Measurements from ENCODE around the gene ACTL7A.
"Not testable (repeated sequence)": the region's sequence is repeated elsewhere in the genome, so short reads cannot be mapped to it uniquely, and the experiment has no call there.

Gene ACTL7A

GRCh38 chr9:108837530-108837929, 24.5 kb upstream of the ACTL7A start:
- DNase-seq (ENCODE audit: low read depth): no peak
- H3K4me3 ChIP-seq (ENCODE audit: low read depth, low read length): no peak overlapping the region
- TF ChIP-seq, protein P1, sequence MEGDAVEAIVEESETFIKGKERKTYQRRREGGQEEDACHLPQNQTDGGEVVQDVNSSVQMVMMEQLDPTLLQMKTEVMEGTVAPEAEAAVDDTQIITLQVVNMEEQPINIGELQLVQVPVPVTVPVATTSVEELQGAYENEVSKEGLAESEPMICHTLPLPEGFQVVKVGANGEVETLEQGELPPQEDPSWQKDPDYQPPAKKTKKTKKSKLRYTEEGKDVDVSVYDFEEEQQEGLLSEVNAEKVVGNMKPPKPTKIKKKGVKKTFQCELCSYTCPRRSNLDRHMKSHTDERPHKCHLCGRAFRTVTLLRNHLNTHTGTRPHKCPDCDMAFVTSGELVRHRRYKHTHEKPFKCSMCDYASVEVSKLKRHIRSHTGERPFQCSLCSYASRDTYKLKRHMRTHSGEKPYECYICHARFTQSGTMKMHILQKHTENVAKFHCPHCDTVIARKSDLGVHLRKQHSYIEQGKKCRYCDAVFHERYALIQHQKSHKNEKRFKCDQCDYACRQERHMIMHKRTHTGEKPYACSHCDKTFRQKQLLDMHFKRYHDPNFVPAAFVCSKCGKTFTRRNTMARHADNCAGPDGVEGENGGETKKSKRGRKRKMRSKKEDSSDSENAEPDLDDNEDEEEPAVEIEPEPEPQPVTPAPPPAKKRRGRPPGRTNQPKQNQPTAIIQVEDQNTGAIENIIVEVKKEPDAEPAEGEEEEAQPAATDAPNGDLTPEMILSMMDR (IDR thresholded peaks at IDR 0.05; ENCODE audit: low read depth, low read length, missing control alignments): no peak

DNA sequence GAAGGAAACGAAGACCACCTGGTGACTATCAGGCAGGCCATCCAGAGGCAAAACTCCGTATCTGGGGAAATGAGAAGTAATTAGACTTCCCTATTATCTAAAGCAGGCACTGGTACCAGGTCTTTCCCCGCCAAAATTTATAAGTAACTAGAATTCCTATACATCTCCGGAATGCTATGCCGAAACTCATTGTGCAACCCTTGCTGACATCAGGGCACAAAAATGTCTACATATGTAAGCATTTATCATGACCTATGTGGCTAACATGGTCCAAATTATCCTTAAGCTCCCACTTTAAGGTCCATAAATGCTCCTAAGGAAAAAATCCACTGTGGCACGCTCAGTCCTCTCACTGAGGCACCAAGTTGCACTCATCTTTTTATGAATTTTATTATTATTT, 24.0 kb upstream of the ACTL7A start:
- no peak for DNase-seq (ENCODE audit: low read depth)
- no peak overlapping the region for H3K4me3 ChIP-seq (ENCODE audit: low read depth, low read length)
- TF ChIP-seq, protein P1 (IDR thresholded peaks at IDR 0.05; ENCODE audit: low read depth, low read length, missing control alignments): no peak

DNA sequence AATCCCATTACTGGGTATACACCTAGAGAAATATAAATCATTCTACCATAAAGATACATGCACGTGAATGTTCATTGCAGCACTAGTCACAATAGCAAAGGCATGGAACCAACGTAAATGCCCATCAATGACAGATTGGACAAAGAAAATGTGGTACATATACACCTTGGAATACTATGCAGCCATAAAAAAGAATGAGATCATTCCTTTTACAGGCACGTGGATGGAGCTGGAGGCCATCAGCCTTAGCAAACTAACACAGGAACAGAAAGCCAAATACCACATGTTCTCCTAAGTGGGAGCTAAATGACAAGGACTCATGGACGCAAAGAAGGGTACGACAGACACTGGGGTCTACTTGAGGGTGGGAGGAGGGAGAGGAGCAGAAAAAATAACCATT, 22.5 kb upstream of the ACTL7A start:
- DNase-seq (ENCODE audit: low read depth); H3K4me3 ChIP-seq (ENCODE audit: low read depth, low read length): not testable (repeated sequence)

DNA sequence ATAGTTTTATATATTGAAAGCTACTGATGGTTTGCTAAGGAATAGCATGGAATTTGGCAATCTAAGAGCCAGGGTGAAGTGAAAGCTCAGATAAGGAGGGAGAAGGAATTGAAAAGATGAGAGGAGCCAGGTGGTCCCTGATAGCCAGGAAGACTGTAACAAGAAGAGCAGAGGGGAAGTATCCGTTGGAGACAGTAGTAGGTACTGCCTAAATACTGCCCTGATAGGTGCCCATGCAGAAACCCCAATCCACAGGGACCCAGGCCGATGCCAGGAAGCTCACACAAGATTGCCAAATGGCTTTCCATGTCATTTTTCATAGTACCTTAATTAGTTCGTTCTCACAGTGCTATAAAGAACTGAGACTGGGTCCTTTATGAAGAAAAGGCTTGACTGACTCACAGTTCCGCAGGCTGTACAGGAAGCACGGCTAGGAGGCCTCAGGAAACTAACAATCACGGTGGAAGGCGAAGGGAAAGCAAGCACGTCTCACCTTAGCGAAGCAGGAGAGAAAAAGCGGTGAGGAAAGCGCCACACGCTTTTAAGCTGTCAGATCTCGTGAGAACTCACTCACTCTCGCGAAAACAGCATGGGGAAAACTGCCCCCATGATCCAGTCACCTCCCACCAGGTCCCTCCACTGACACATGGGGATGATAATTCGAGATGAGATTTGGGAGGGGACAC, 19.3 kb upstream of the ACTL7A start:
- H3K4me3 ChIP-seq (ENCODE audit: low read depth, low read length): no peak overlapping the region
- DNase-seq (ENCODE audit: low read depth): no peak
- TF ChIP-seq, protein P1 (IDR thresholded peaks at IDR 0.05; ENCODE audit: low read depth, low read length, missing control alignments): no peak

GRCh38 chr9:108844391-108844790, 17.7 kb upstream of the ACTL7A start:
- no peak overlapping the region for H3K4me3 ChIP-seq (ENCODE audit: low read depth, low read length)
- TF ChIP-seq, protein P1 (IDR thresholded peaks at IDR 0.05; ENCODE audit: low read depth, low read length, missing control alignments): no peak
- no peak for DNase-seq (ENCODE audit: low read depth)

- TF ChIP-seq, protein P1 (IDR thresholded peaks at IDR 0.05; ENCODE audit: low read depth, low read length, missing control alignments): no peak
- no peak for DNase-seq (ENCODE audit: low read depth)
- no peak overlapping the region for H3K4me3 ChIP-seq (ENCODE audit: low read depth, low read length)
These were observed 17.2 kb upstream of the ACTL7A start for GRCh38 chr9:108844856-108845255.

GRCh38 chr9:108845507-108845906, 16.6 kb upstream of the ACTL7A start:
- H3K4me3 ChIP-seq (ENCODE audit: low read depth, low read length): no peak overlapping the region
- TF ChIP-seq, protein P1 (IDR thresholded peaks at IDR 0.05; ENCODE audit: low read depth, low read length, missing control alignments): no peak
- no peak for DNase-seq (ENCODE audit: low read depth)

Data from GM12864 (cell line).